ENCODE measurements around the gene GGTLC1. TPM values are rescaled to one million over a fixed set of nuclear protein-coding genes. Genes with fewer than 3 reads are reported as not detected.

Gene GGTLC1
- total and polyA plus RNA-seq, 10 of the 15 experiments (the other 5 are each of a cell fraction or from before 2014, with no cell fraction given), result not detected

DNA sequence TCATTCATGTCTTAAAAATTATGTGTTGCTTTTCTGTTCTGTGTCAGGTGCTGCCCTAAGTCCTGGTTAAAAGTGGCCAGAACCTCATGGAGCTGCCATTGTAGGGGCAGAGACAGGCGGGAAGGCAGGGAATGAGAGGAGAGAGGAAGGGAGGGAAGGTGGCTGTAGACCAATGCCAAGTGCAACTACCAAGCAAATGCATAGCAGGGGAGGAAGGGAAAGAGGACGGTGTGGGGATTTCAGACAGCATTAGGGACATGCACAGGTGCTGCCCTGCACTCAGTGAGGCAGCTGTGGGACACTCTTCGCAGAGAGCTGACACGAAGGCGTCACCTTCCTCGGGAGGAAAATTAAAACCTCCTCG lies 21.0 kb downstream of the GGTLC1 start:
- Histone ChIP-seq H3K4me3 (no peak overlapping the region), H3K79me2 (ENCODE audit: control insufficient read depth, insufficient read depth, low read length) (no peaks in the 10 kb centered on the region), H3K9me3 (replicated peaks; ENCODE audit: control insufficient read depth, insufficient read depth, low read length) (no peaks in the 10 kb centered on the region), H3K9ac (ENCODE audit: control insufficient read depth, insufficient read depth, low read length) (no peak overlapping the region), H2AFZ (ENCODE audit: control insufficient read depth, low read depth, low read length) (no peak overlapping the region), H4K20me1 (ENCODE audit: control insufficient read depth, insufficient read depth) (peaks cover 3% of the 10 kb centered on the region; the same call in 1 of the 2 replicates), H3K36me3 (ENCODE audit: control insufficient read depth in 2 of 2, insufficient read depth in 2 of 2, low read length in 1 of 2) (no peaks in the 10 kb centered on the region), H3K27me3 (replicated peaks in 1 of 2; ENCODE audit: control insufficient read depth in 2 of 2, insufficient read depth in 2 of 2, low read length in 1 of 2) (no peaks in the 10 kb centered on the region), H3K4me2 (ENCODE audit: control insufficient read depth, insufficient read depth) (no peak overlapping the region), H3K27ac (ENCODE audit: control insufficient read depth, insufficient read depth) (no peak overlapping the region), H3K4me1 (ENCODE audit: control insufficient read depth, insufficient read depth, low read length) (no peaks in the 10 kb centered on the region)
- ChIA-PET POLR2A (no interaction called here), RAD21 (ENCODE audit: unreplicated experiment) (no interaction called here), SMC1A (ENCODE audit: uncharacterized antibody, unreplicated experiment) (no interaction called here), CTCF (interaction anchor here (0.8 kb wide), 1 partner anchor 29 kb away, joined by 3 read pairs; no protein-coding TSS in a partner anchor)
- FAIRE-seq (no peak), DNase-seq (ENCODE audit: low read depth, low spot score) (no peak), ATAC-seq (no peak)
- intact Hi-C loops (cut with micrococcal nuclease; ENCODE audit: unreplicated experiment) (no loop called here), in situ Hi-C loops (cut with MboI) (loop anchor here (25.0 kb wide), 1 partner anchor 1470 kb away; no protein-coding TSS in a partner anchor)
- BruUV-seq (replicated peaks), result no TSS peak
- TF ChIP-seq ZBED1 (IDR thresholded peaks at IDR 0.05; ENCODE audit: borderline replicate concordance) (no peak), EZH2 (IDR thresholded peaks at IDR 0.05; ENCODE audit: borderline replicate concordance, control insufficient read depth, low read depth, low read length) (no peak), TCF7 (IDR thresholded peaks at IDR 0.05; ENCODE audit: borderline replicate concordance) (no peak), FOXK2 (IDR thresholded peaks at IDR 0.05) (no peak), CHD4 (IDR thresholded peaks at IDR 0.05) (no peak), NBN (IDR thresholded peaks at IDR 0.05) (no peak), BHLHE40 (IDR thresholded peaks at IDR 0.05; ENCODE audit: borderline replicate concordance in 1 of 2, low read depth in 2 of 2, low read length in 1 of 2) (no peak), FOXM1 (IDR thresholded peaks at IDR 0.05; ENCODE audit: low read depth, low read length) (no peak), STAT1 (conservative IDR thresholded peaks at IDR 0.05) (no peak), RUNX3 (IDR thresholded peaks at IDR 0.05; ENCODE audit: low read length) (no peak), CREM (IDR thresholded peaks at IDR 0.05; ENCODE audit: low read depth) (no peak), MTA2 (IDR thresholded peaks at IDR 0.05; ENCODE audit: low read depth) (no peak), HDGF (IDR thresholded peaks at IDR 0.05) (no peak), SREBF1 (IDR thresholded peaks at IDR 0.05; ENCODE audit: low read length) (no peak), JUNB (IDR thresholded peaks at IDR 0.05) (no peak), STAT3 (IDR thresholded peaks at IDR 0.05; ENCODE audit: low read depth, low read length) (no peak), BCL11A (IDR thresholded peaks at IDR 0.05; ENCODE audit: low read depth, low read length) (no peak)
- TF ChIP-seq, protein P1, sequence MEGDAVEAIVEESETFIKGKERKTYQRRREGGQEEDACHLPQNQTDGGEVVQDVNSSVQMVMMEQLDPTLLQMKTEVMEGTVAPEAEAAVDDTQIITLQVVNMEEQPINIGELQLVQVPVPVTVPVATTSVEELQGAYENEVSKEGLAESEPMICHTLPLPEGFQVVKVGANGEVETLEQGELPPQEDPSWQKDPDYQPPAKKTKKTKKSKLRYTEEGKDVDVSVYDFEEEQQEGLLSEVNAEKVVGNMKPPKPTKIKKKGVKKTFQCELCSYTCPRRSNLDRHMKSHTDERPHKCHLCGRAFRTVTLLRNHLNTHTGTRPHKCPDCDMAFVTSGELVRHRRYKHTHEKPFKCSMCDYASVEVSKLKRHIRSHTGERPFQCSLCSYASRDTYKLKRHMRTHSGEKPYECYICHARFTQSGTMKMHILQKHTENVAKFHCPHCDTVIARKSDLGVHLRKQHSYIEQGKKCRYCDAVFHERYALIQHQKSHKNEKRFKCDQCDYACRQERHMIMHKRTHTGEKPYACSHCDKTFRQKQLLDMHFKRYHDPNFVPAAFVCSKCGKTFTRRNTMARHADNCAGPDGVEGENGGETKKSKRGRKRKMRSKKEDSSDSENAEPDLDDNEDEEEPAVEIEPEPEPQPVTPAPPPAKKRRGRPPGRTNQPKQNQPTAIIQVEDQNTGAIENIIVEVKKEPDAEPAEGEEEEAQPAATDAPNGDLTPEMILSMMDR (IDR thresholded peaks at IDR 0.05 in 2 of 3, conservative IDR thresholded peaks at IDR 0.05 in 1 of 3; ENCODE audit: control insufficient read depth in 2 of 3, extremely low read depth in 1 of 3, insufficient read depth in 1 of 3, low read depth in 3 of 3, low read length in 3 of 3), result no peak
- TF ChIP-seq, protein P2, sequence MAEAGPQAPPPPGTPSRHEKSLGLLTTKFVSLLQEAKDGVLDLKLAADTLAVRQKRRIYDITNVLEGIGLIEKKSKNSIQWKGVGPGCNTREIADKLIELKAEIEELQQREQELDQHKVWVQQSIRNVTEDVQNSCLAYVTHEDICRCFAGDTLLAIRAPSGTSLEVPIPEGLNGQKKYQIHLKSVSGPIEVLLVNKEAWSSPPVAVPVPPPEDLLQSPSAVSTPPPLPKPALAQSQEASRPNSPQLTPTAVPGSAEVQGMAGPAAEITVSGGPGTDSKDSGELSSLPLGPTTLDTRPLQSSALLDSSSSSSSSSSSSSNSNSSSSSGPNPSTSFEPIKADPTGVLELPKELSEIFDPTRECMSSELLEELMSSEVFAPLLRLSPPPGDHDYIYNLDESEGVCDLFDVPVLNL (IDR thresholded peaks at IDR 0.05; ENCODE audit: low read depth, low read length), result no peak
- 28% methylated on average over 6 of the region's 7 CpGs for WGBS (ENCODE audit: insufficient coverage, insufficient replicate concordance, low lambda C conversion rate, missing lambda C conversion rate)

Measured in GM12878 (cell line).